HepG2 (cell line): Measurements from ENCODE around the gene BLCAP. TPM values are rescaled to one million over a fixed set of nuclear protein-coding genes. Genes with fewer than 3 reads are reported as not detected.

Experiments used
- ARNTL ChIP-seq: sonication (generic); formaldehyde crosslinking; IDR thresholded peaks from 2 replicates; pipeline ENCODE4 v1.4.0; 2020; ENCODE audit warnings: mild to moderate bottlenecking, missing genetic modification reagents
- CREB1 ChIP-seq, 2 experiments: fragments of 450-650 bp in 1 of 2; IDR thresholded peaks; 2 replicates each; pipeline ENCODE4 v1.6.1; 2016 to 2017; ENCODE audit warnings: control low read depth in 1 of 2, mild to moderate bottlenecking in 1 of 2, missing compliant biosample characterization in 1 of 2, missing genetic modification characterization in 1 of 2
- FLYWCH1 ChIP-seq: sonication (generic); formaldehyde crosslinking; IDR thresholded peaks from 2 replicates; pipeline ENCODE4 v1.8.1; 2023; ENCODE audit warnings: mild to moderate bottlenecking, missing genetic modification reagents
- IKZF4 ChIP-seq: sonication (generic); formaldehyde crosslinking; IDR thresholded peaks from 2 replicates; pipeline ENCODE4 v1.5.1; 2020; ENCODE audit warnings: borderline replicate concordance, mild to moderate bottlenecking, low read depth, missing genetic modification reagents; ENCODE audit errors: not compliant biosample characterization
- IRF2 ChIP-seq: IDR thresholded peaks from 2 replicates; pipeline ENCODE4 v1.6.1; 2018; ENCODE audit warnings: missing genetic modification reagents, missing compliant biosample characterization
- SIN3A ChIP-seq: IDR thresholded peaks from 2 replicates; pipeline ENCODE4 v1.6.1; 2011; ENCODE audit warnings: low read depth, mild to moderate bottlenecking, control low read depth, low read length, borderline replicate concordance
- SOX6 ChIP-seq, 2 experiments: fragments of 450-650 bp in 1 of 2; sonication (generic) in 1 of 2; formaldehyde crosslinking in 1 of 2; IDR thresholded peaks; 2 replicates each; pipeline versions ENCODE4 v1.4.0 to v1.6.1; 2017 to 2020; ENCODE audit warnings: antibody characterized with exemption in 1 of 2, mild to moderate bottlenecking in 1 of 2, missing genetic modification reagents in 1 of 2
- SRSF4 ChIP-seq: fragments of 200-400 bp; formaldehyde crosslinking; IDR thresholded peaks from one replicate; pipeline ENCODE4 v1.6.1; 2018; ENCODE audit warnings: mild to moderate bottlenecking, low read depth, low read length, moderate library complexity; ENCODE audit not compliant: poor library complexity, severe bottlenecking
- YEATS2 ChIP-seq: sonication (generic); formaldehyde crosslinking; IDR thresholded peaks from 2 replicates; pipeline ENCODE4 v1.4.0; 2020; ENCODE audit warnings: missing genetic modification reagents, borderline replicate concordance
- ZBTB1 ChIP-seq: sonication (generic); formaldehyde crosslinking; IDR thresholded peaks from 2 replicates; pipeline ENCODE4 v1.4.0; 2020; ENCODE audit warnings: missing genetic modification reagents, borderline replicate concordance
- ZFP37 ChIP-seq: sonication (generic); formaldehyde crosslinking; IDR thresholded peaks from 2 replicates; pipeline ENCODE4 v1.4.0; 2020; ENCODE audit warnings: missing genetic modification reagents, borderline replicate concordance
- ZNF431 ChIP-seq: sonication (generic); formaldehyde crosslinking; IDR thresholded peaks from 2 replicates; pipeline ENCODE4 v1.9.0; 2022; ENCODE audit warnings: missing genetic modification reagents, low read depth, mild to moderate bottlenecking, borderline replicate concordance
- ZNF556 ChIP-seq: sonication (generic); formaldehyde crosslinking; IDR thresholded peaks from 2 replicates; pipeline ENCODE4 v1.4.0; 2020; ENCODE audit warnings: mild to moderate bottlenecking, missing genetic modification reagents, borderline replicate concordance
- ZNF557 ChIP-seq: sonication (generic); formaldehyde crosslinking; IDR thresholded peaks from 2 replicates; pipeline ENCODE4 v1.4.0; 2020; ENCODE audit warnings: missing genetic modification reagents
- ZNF749 ChIP-seq: sonication (generic); formaldehyde crosslinking; IDR thresholded peaks from 2 replicates; pipeline ENCODE4 v1.8.0; 2022; ENCODE audit warnings: mild to moderate bottlenecking, missing genetic modification reagents, moderate library complexity, borderline replicate concordance
- ZNF75D ChIP-seq: sonication (generic); formaldehyde crosslinking; IDR thresholded peaks from 2 replicates; pipeline ENCODE4 v1.8.1; 2023; ENCODE audit warnings: missing genetic modification reagents, mild to moderate bottlenecking, borderline replicate concordance
- ZNF777 ChIP-seq: sonication (generic); formaldehyde crosslinking; IDR thresholded peaks from 2 replicates; pipeline ENCODE4 v1.4.0; 2020; ENCODE audit warnings: missing genetic modification reagents
- ZNF883 ChIP-seq: sonication (generic); formaldehyde crosslinking; IDR thresholded peaks from 2 replicates; pipeline ENCODE4 v1.5.1; 2020; ENCODE audit warnings: mild to moderate bottlenecking, missing genetic modification reagents; ENCODE audit errors: not compliant biosample characterization
- ZSCAN20 ChIP-seq: sonication (generic); formaldehyde crosslinking; IDR thresholded peaks from 2 replicates; pipeline ENCODE4 v1.4.0; 2020; ENCODE audit warnings: missing genetic modification reagents, mild to moderate bottlenecking, borderline replicate concordance
- ZSCAN9 ChIP-seq: IDR thresholded peaks from 2 replicates; pipeline ENCODE4 v1.6.1; 2016; ENCODE audit warnings: borderline replicate concordance
- polyA plus RNA-seq, 8 experiments: library from polyadenylated mRNA; depleted of rRNA in 3 of 8; stranded (reverse) in 7 of 8; unstranded in 1 of 8; fragments of >200 nt; fragmentation: Illumina TruSeq in 4 of 8; extraction: Trizol in 4 of 8; gene quantifications; 2 replicates each; pipeline versions ENCODE4 v1.2.1 to v1.2.3, GENCODE V29; 2011 to 2016; ENCODE audit warnings: low read depth in 4 of 8, missing spikeins in 1 of 8, mixed read lengths in 1 of 8; ENCODE audit not compliant: insufficient read depth in 1 of 8
- total RNA-seq, 5 experiments: library from RNA; depleted of rRNA; stranded (reverse); fragments of >200 nt; fragmentation: Illumina TruSeq; extraction: Trizol; gene quantifications; 2 replicates each; pipeline ENCODE4 v1.2.3, GENCODE V29; 2016; ENCODE audit warnings: low read depth in 1 of 5
- TF ChIP-seq, protein P1 (sequence below): IDR thresholded peaks from 2 replicates; pipeline ENCODE4 v1.6.1; 2016; ENCODE audit warnings: missing compliant biosample characterization, missing genetic modification reagents, borderline replicate concordance
- TF ChIP-seq, protein P2 (sequence below): fragments of 450-650 bp; IDR thresholded peaks from 2 replicates; pipeline ENCODE4 v1.6.1; 2017; ENCODE audit warnings: mild to moderate bottlenecking
- TF ChIP-seq, protein P3 (sequence below): sonication (generic); formaldehyde crosslinking; IDR thresholded peaks from 2 replicates; pipeline ENCODE4 v1.5.0; 2020; ENCODE audit warnings: missing genetic modification reagents

BLCAP gene
- total and polyA plus RNA-seq, 2 of the 13 experiments (the other 11 are each of a cell fraction or from before 2014, with no cell fraction given) = 52.4 to 86.8 TPM

GRCh38 chr20:37527638-37528445, at the start of gene BLCAP (continued):
- peak; percentile 84 for TF ChIP-seq IKZF4
- TF ChIP-seq ZNF749 (CRISPR knock-in tag) = no peak
- peak; percentile 86; the same call in 1 of the 2 replicates for TF ChIP-seq ZSCAN9 (CRISPR knock-in tag)
- TF ChIP-seq ZNF557 (CRISPR knock-in tag) = peak; percentile 90; the same call in 1 of the 2 replicates
- TF ChIP-seq ZNF777 (CRISPR knock-in tag) = no peak
- TF ChIP-seq YEATS2 = peak; percentile 93
- TF ChIP-seq, protein P1, sequence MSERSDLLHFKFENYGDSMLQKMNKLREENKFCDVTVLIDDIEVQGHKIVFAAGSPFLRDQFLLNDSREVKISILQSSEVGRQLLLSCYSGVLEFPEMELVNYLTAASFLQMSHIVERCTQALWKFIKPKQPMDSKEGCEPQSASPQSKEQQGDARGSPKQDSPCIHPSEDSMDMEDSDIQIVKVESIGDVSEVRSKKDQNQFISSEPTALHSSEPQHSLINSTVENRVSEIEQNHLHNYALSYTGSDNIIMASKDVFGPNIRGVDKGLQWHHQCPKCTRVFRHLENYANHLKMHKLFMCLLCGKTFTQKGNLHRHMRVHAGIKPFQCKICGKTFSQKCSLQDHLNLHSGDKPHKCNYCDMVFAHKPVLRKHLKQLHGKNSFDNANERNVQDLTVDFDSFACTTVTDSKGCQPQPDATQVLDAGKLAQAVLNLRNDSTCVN = no peak; the same call in 1 of the 2 replicates
- TF ChIP-seq, protein P2, sequence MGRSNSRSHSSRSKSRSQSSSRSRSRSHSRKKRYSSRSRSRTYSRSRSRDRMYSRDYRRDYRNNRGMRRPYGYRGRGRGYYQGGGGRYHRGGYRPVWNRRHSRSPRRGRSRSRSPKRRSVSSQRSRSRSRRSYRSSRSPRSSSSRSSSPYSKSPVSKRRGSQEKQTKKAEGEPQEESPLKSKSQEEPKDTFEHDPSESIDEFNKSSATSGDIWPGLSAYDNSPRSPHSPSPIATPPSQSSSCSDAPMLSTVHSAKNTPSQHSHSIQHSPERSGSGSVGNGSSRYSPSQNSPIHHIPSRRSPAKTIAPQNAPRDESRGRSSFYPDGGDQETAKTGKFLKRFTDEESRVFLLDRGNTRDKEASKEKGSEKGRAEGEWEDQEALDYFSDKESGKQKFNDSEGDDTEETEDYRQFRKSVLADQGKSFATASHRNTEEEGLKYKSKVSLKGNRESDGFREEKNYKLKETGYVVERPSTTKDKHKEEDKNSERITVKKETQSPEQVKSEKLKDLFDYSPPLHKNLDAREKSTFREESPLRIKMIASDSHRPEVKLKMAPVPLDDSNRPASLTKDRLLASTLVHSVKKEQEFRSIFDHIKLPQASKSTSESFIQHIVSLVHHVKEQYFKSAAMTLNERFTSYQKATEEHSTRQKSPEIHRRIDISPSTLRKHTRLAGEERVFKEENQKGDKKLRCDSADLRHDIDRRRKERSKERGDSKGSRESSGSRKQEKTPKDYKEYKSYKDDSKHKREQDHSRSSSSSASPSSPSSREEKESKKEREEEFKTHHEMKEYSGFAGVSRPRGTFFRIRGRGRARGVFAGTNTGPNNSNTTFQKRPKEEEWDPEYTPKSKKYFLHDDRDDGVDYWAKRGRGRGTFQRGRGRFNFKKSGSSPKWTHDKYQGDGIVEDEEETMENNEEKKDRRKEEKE = no peak
- TF ChIP-seq ZSCAN20 (CRISPR knock-in tag) = no peak; the same call in 1 of the 2 replicates
- peak; percentile 36 for TF ChIP-seq ZFP37 (CRISPR knock-in tag)
- peak; percentile 84; the same call in 1 of the 2 replicates for TF ChIP-seq ARNTL (CRISPR knock-in tag)
- TF ChIP-seq ZNF883 (CRISPR knock-in tag) = peak; percentile 56
- TF ChIP-seq SOX6 (IDR thresholded peaks at IDR 0.05) = no peak
- peak; percentile 73 for TF ChIP-seq SOX6 (CRISPR knock-in tag; IDR thresholded peaks at IDR 0.05)
- TF ChIP-seq, protein P3, sequence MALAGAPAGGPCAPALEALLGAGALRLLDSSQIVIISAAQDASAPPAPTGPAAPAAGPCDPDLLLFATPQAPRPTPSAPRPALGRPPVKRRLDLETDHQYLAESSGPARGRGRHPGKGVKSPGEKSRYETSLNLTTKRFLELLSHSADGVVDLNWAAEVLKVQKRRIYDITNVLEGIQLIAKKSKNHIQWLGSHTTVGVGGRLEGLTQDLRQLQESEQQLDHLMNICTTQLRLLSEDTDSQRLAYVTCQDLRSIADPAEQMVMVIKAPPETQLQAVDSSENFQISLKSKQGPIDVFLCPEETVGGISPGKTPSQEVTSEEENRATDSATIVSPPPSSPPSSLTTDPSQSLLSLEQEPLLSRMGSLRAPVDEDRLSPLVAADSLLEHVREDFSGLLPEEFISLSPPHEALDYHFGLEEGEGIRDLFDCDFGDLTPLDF (CRISPR knock-in tag) = no peak
- TF ChIP-seq CREB1 (IDR thresholded peaks at IDR 0.05) = no peak
- 0 out of 2 replicates have a peak, but pooled peaks have one; percentile 7 for TF ChIP-seq CREB1 (CRISPR knock-in tag; IDR thresholded peaks at IDR 0.05)
- TF ChIP-seq ZBTB1 (CRISPR knock-in tag) = no peak
- TF ChIP-seq IRF2 (CRISPR knock-in tag) = peak; percentile 66
- peak; percentile 92 for TF ChIP-seq SIN3A
- TF ChIP-seq SRSF4 = no peak
- no peak for TF ChIP-seq FLYWCH1 (CRISPR knock-in tag)
- no peak for TF ChIP-seq ZNF75D (CRISPR knock-in tag)
- TF ChIP-seq ZNF556 = peak; percentile 88
- TF ChIP-seq ZNF431 = peak; percentile 86
